ENCODE results near the gene NELL1. TPM values are rescaled to one million over a fixed set of nuclear protein-coding genes. Genes with fewer than 3 reads are reported as not detected.
"Not testable (repeated sequence)": the region's sequence is repeated elsewhere in the genome, so short reads cannot be mapped to it uniquely, and the experiment has no call there.

The NELL1 gene
- total RNA-seq, 1 experiment from 2014 or later = not detected

- H3K9me3 ChIP-seq (ENCODE audit: control insufficient read depth, insufficient read depth, low read depth, low read length) = no peaks in the 10 kb centered on the region
- intact Hi-C loops (cut with micrococcal nuclease; ENCODE audit: unreplicated experiment) = no loop called here
- no peaks in the 10 kb centered on the region for H3K27me3 ChIP-seq (ENCODE audit: control insufficient read depth, insufficient read depth, low read length)
- in situ Hi-C loops (cut with HindIII; ENCODE audit: low pct_unique_long_range_greater_than_20kb, low sequenced_read_pairs) = no loop called here
- TF ChIP-seq POLR2AphosphoS5 (IDR thresholded peaks at IDR 0.05; ENCODE audit: low read depth, low read length) = no peak
- no peak for TF ChIP-seq TCF7L2 (IDR thresholded peaks at IDR 0.05; ENCODE audit: low read depth, low read length)
- TF ChIP-seq SIN3A (IDR thresholded peaks at IDR 0.05; ENCODE audit: borderline replicate concordance, insufficient read depth, low read depth, low read length) = no peak
- no peak for TF ChIP-seq CTCF (IDR thresholded peaks at IDR 0.05)
- no peak for TF ChIP-seq REST (IDR thresholded peaks at IDR 0.05; ENCODE audit: insufficient read depth in 1 of 2, low read depth in 2 of 2, low read length in 1 of 2)
- no peak overlapping the region for H3K4me3 ChIP-seq (ENCODE audit: low read depth in 2 of 2, low read length in 2 of 2)
- ATAC-seq (no peak), DNase-seq (ENCODE audit: low read depth, low spot score) (no peak)
- CTCF ChIA-PET = no interaction called here
- POLR2A ChIA-PET = no interaction called here
- H3K36me3 ChIP-seq (ENCODE audit: control insufficient read depth, insufficient read depth, low read length) = no peaks in the 10 kb centered on the region
- BruUV-seq (replicated peaks) = no TSS peak
- no peaks in the 10 kb centered on the region for H3K4me1 ChIP-seq (ENCODE audit: control insufficient read depth, insufficient read depth, low read length)
- H3K27ac ChIP-seq (ENCODE audit: low read length) = no peak overlapping the region
Measured at GRCh38 chr11:20861322-20861721, 191.9 kb downstream of the NELL1 start.

GRCh38 chr11:20862263-20862662, 192.9 kb downstream of the NELL1 start:
- H3K27ac ChIP-seq (ENCODE audit: low read length); H3K4me3 ChIP-seq (ENCODE audit: low read depth in 2 of 2, low read length in 2 of 2); ATAC-seq; H3K27me3 ChIP-seq (ENCODE audit: control insufficient read depth, insufficient read depth, low read length); BruUV-seq (replicated peaks); DNase-seq (ENCODE audit: low read depth, low spot score); H3K4me1 ChIP-seq (ENCODE audit: control insufficient read depth, insufficient read depth, low read length); intact Hi-C loops (cut with micrococcal nuclease; ENCODE audit: unreplicated experiment); POLR2A ChIA-PET; in situ Hi-C loops (cut with HindIII; ENCODE audit: low pct_unique_long_range_greater_than_20kb, low sequenced_read_pairs); H3K36me3 ChIP-seq (ENCODE audit: control insufficient read depth, insufficient read depth, low read length); H3K9me3 ChIP-seq (ENCODE audit: control insufficient read depth, insufficient read depth, low read depth, low read length): not testable (repeated sequence)
- CTCF ChIA-PET = interaction anchor here (0.7 kb wide), 1 partner anchor 532 kb away, joined by 5 read pairs; no protein-coding TSS in a partner anchor

GRCh38 chr11:20864628-20865027, 195.2 kb downstream of the NELL1 start:
- no peaks in the 10 kb centered on the region for H3K9me3 ChIP-seq (ENCODE audit: control insufficient read depth, insufficient read depth, low read depth, low read length)
- DNase-seq (ENCODE audit: low read depth, low spot score) = no peak
- TF ChIP-seq REST (IDR thresholded peaks at IDR 0.05; ENCODE audit: insufficient read depth in 1 of 2, low read depth in 2 of 2, low read length in 1 of 2) (no peak), SIN3A (IDR thresholded peaks at IDR 0.05; ENCODE audit: borderline replicate concordance, insufficient read depth, low read depth, low read length) (no peak), POLR2AphosphoS5 (IDR thresholded peaks at IDR 0.05; ENCODE audit: low read depth, low read length) (no peak), TCF7L2 (IDR thresholded peaks at IDR 0.05; ENCODE audit: low read depth, low read length) (no peak), CTCF (IDR thresholded peaks at IDR 0.05) (no peak)
- in situ Hi-C loops (cut with HindIII; ENCODE audit: low pct_unique_long_range_greater_than_20kb, low sequenced_read_pairs) (no loop called here), intact Hi-C loops (cut with micrococcal nuclease; ENCODE audit: unreplicated experiment) (no loop called here)
- no peak overlapping the region for H3K27ac ChIP-seq (ENCODE audit: low read length)
- no peak for ATAC-seq
- POLR2A ChIA-PET = no interaction called here
- no TSS peak for BruUV-seq (replicated peaks)
- no peaks in the 10 kb centered on the region for H3K4me1 ChIP-seq (ENCODE audit: control insufficient read depth, insufficient read depth, low read length)
- H3K27me3 ChIP-seq (ENCODE audit: control insufficient read depth, insufficient read depth, low read length) = no peaks in the 10 kb centered on the region
- H3K36me3 ChIP-seq (ENCODE audit: control insufficient read depth, insufficient read depth, low read length) = no peaks in the 10 kb centered on the region
- no peak overlapping the region for H3K4me3 ChIP-seq (ENCODE audit: low read depth in 2 of 2, low read length in 2 of 2)
- CTCF ChIA-PET = no interaction called here
